ENCODE results near the gene ROCK2.

- TF ChIP-seq EZH2 (IDR thresholded peaks at IDR 0.05; ENCODE audit: insufficient read depth, low read length) (no peak), CTCF (IDR thresholded peaks at IDR 0.05; ENCODE audit: insufficient read depth, low read depth, low read length) (no peak)
Observed at GRCh38 chr2:11158916-11159573, 185.4 kb downstream of the ROCK2 start.
